HepG2 (cell line): Measurements from ENCODE around the gene TTC28. TPM values are rescaled to one million over a fixed set of nuclear protein-coding genes. Genes with fewer than 3 reads are reported as not detected.
"Not testable (repeated sequence)": the region's sequence is repeated elsewhere in the genome, so short reads cannot be mapped to it uniquely, and the experiment has no call there.

Experiments used
- DR1 ChIP-seq: sonication (generic); formaldehyde crosslinking; IDR thresholded peaks from 2 replicates; pipeline ENCODE4 v1.8.0; 2021; ENCODE audit warnings: mild to moderate bottlenecking, missing genetic modification reagents, inconsistent platforms
- GABPA ChIP-seq, 2 experiments: IDR thresholded peaks; 2 replicates each; pipeline ENCODE4 v1.6.1; 2011 to 2016; ENCODE audit warnings: low read depth in 2 of 2, low read length in 1 of 2, missing biosample characterization in 1 of 2, missing genetic modification characterization in 1 of 2
- RBM39 ChIP-seq: fragments of 200-400 bp; formaldehyde crosslinking; IDR thresholded peaks from one replicate; pipeline ENCODE4 v1.6.1; 2018; ENCODE audit warnings: antibody characterized with exemption, mild to moderate bottlenecking, low read depth, low read length; ENCODE audit not compliant: poor library complexity, severe bottlenecking
- ZFX ChIP-seq: sonication (generic); formaldehyde crosslinking; IDR thresholded peaks from 2 replicates; pipeline ENCODE4 v1.4.0; 2020; ENCODE audit warnings: mild to moderate bottlenecking, low read depth, missing genetic modification reagents, moderate library complexity
- ZKSCAN8 ChIP-seq: IDR thresholded peaks from 2 replicates; pipeline ENCODE4 v1.6.1; 2016; ENCODE audit warnings: borderline replicate concordance, missing genetic modification reagents, missing compliant biosample characterization
- ZMYM3 ChIP-seq: sonication (generic); formaldehyde crosslinking; IDR thresholded peaks from 2 replicates; pipeline ENCODE4 v1.5.1; 2020; ENCODE audit warnings: mild to moderate bottlenecking, missing genetic modification reagents
- ZNF20 ChIP-seq: sonication (generic); formaldehyde crosslinking; IDR thresholded peaks from 2 replicates; pipeline ENCODE4 v1.4.0; 2020; ENCODE audit warnings: mild to moderate bottlenecking, moderate library complexity, missing genetic modification reagents
- ZNF234 ChIP-seq: sonication (generic); formaldehyde crosslinking; conservative IDR thresholded peaks from 2 replicates; pipeline ENCODE4 v1.5.1; 2020; ENCODE audit warnings: mild to moderate bottlenecking, missing genetic modification reagents
- ZNF292 ChIP-seq: sonication (generic); formaldehyde crosslinking; IDR thresholded peaks from 2 replicates; pipeline ENCODE4 v1.8.1; 2022; ENCODE audit warnings: mild to moderate bottlenecking, low read depth, missing genetic modification reagents, borderline replicate concordance
- polyA plus RNA-seq, 8 experiments: library from polyadenylated mRNA; depleted of rRNA in 3 of 8; stranded (reverse) in 7 of 8; unstranded in 1 of 8; fragments of >200 nt; fragmentation: Illumina TruSeq in 4 of 8; extraction: Trizol in 4 of 8; gene quantifications; 2 replicates each; pipeline versions ENCODE4 v1.2.1 to v1.2.3, GENCODE V29; 2011 to 2016; ENCODE audit warnings: low read depth in 4 of 8, missing spikeins in 1 of 8, mixed read lengths in 1 of 8; ENCODE audit not compliant: insufficient read depth in 1 of 8
- total RNA-seq, 5 experiments: library from RNA; depleted of rRNA; stranded (reverse); fragments of >200 nt; fragmentation: Illumina TruSeq; extraction: Trizol; gene quantifications; 2 replicates each; pipeline ENCODE4 v1.2.3, GENCODE V29; 2016; ENCODE audit warnings: low read depth in 1 of 5
- TF ChIP-seq, protein P1 (sequence below): sonication (generic); formaldehyde crosslinking; IDR thresholded peaks from 2 replicates; pipeline ENCODE4 v1.5.1; 2020; ENCODE audit warnings: missing genetic modification reagents, mild to moderate bottlenecking, borderline replicate concordance
- TF ChIP-seq, protein P2 (sequence below): sonication (generic); formaldehyde crosslinking; IDR thresholded peaks from 2 replicates; pipeline ENCODE4 v1.4.0; 2020; ENCODE audit warnings: mild to moderate bottlenecking, missing genetic modification reagents
- TF ChIP-seq, protein P3 (sequence below): sonication (generic); formaldehyde crosslinking; IDR thresholded peaks from 2 replicates; pipeline ENCODE4 v1.8.1; 2023; ENCODE audit warnings: mild to moderate bottlenecking, inconsistent platforms, moderate library complexity, missing genetic modification reagents, borderline replicate concordance
- TF ChIP-seq, protein P4 (sequence below): sonication (generic); formaldehyde crosslinking; conservative IDR thresholded peaks from 2 replicates; pipeline ENCODE4 v1.4.0; 2020; ENCODE audit warnings: missing genetic modification reagents
- TF ChIP-seq, protein P5 (sequence below): sonication (generic); formaldehyde crosslinking; IDR thresholded peaks from 2 replicates; pipeline ENCODE4 v1.5.1; 2020; ENCODE audit warnings: mild to moderate bottlenecking, moderate library complexity, missing genetic modification reagents
- TF ChIP-seq, protein P6 (sequence below): sonication (generic); formaldehyde crosslinking; IDR thresholded peaks from 2 replicates; pipeline ENCODE4 v1.9.0; 2022; ENCODE audit warnings: missing genetic modification reagents, mild to moderate bottlenecking, borderline replicate concordance
- TF ChIP-seq, protein P7 (sequence below): sonication (generic); formaldehyde crosslinking; IDR thresholded peaks from 2 replicates; pipeline ENCODE4 v1.4.0; 2020; ENCODE audit warnings: mild to moderate bottlenecking, missing genetic modification reagents

The TTC28 gene
- total and polyA plus RNA-seq, 2 of the 13 experiments (the other 11 are each of a cell fraction or from before 2014, with no cell fraction given), result 4.2 to 13.1 TPM

DNA sequence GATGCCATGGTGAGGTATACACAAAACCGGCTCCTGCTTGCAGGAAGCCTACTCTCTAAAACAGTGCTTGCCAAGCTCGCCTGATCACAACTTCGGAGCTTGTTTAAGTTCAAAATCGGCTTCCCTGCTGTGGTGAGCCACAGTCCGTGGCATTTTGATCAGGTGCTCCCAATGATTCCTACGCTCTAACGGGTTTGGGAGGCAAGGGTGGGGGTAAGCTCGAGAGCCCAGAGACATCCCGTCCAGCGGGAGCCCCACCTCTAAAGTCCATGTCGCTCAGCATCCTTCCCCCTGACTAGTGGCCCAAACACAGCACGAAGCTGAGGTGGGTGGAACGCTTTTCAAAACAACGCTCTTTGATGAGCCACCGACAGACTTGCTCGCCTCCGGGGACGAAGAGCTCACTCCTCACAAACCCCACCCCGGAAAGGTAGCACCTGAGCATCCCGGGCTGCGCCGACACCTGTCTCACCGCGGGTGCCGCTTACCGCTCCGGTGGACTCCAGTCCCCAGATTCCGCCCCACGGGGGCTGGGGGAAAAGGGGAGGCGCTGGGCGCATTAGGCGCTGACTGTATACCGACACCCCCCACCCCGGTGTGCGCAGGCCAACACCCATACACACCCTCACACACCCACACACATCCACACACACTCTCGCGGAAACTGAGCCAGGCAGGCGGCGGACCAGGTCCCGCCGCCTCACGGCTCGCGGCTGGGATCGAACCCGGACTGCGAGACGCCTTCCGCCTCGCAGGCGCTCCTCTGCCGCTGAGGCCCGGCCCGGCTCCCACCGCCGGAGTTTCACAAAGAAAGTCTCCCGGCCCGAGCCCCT lies 646 bp downstream of the TTC28 start (continued):
- TF ChIP-seq, protein P1, sequence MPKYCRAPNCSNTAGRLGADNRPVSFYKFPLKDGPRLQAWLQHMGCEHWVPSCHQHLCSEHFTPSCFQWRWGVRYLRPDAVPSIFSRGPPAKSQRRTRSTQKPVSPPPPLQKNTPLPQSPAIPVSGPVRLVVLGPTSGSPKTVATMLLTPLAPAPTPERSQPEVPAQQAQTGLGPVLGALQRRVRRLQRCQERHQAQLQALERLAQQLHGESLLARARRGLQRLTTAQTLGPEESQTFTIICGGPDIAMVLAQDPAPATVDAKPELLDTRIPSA (CRISPR knock-in tag), result 0 out of 2 replicates have a peak, but pooled peaks have one; percentile 28
- peak; percentile 98 for TF ChIP-seq ZKSCAN8 (CRISPR knock-in tag)
- peak; percentile 20; the same call in 1 of the 2 replicates for TF ChIP-seq ZFX
- TF ChIP-seq, protein P2, sequence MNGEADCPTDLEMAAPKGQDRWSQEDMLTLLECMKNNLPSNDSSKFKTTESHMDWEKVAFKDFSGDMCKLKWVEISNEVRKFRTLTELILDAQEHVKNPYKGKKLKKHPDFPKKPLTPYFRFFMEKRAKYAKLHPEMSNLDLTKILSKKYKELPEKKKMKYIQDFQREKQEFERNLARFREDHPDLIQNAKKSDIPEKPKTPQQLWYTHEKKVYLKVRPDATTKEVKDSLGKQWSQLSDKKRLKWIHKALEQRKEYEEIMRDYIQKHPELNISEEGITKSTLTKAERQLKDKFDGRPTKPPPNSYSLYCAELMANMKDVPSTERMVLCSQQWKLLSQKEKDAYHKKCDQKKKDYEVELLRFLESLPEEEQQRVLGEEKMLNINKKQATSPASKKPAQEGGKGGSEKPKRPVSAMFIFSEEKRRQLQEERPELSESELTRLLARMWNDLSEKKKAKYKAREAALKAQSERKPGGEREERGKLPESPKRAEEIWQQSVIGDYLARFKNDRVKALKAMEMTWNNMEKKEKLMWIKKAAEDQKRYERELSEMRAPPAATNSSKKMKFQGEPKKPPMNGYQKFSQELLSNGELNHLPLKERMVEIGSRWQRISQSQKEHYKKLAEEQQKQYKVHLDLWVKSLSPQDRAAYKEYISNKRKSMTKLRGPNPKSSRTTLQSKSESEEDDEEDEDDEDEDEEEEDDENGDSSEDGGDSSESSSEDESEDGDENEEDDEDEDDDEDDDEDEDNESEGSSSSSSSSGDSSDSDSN (CRISPR knock-in tag), result peak; percentile 20; the same call in 1 of the 2 replicates
- TF ChIP-seq, protein P3, sequence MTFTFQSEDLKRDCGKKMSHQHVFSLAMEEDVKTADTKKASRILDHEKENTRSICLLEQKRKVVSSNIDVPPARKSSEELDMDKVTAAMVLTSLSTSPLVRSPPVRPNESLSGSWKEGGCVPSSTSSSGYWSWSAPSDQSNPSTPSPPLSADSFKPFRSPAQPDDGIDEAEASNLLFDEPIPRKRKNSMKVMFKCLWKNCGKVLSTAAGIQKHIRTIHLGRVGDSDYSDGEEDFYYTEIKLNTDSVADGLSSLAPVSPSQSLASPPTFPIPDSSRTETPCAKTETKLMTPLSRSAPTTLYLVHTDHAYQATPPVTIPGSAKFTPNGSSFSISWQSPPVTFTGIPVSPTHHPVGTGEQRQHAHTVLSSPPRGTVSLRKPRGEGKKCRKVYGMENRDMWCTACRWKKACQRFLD, result 0 out of 2 replicates have a peak, but pooled peaks have one; percentile 10
- TF ChIP-seq, protein P4, sequence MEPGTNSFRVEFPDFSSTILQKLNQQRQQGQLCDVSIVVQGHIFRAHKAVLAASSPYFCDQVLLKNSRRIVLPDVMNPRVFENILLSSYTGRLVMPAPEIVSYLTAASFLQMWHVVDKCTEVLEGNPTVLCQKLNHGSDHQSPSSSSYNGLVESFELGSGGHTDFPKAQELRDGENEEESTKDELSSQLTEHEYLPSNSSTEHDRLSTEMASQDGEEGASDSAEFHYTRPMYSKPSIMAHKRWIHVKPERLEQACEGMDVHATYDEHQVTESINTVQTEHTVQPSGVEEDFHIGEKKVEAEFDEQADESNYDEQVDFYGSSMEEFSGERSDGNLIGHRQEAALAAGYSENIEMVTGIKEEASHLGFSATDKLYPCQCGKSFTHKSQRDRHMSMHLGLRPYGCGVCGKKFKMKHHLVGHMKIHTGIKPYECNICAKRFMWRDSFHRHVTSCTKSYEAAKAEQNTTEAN (CRISPR knock-in tag), result 0 out of 2 replicates have a peak, but pooled peaks have one; percentile 17
- TF ChIP-seq DR1 (CRISPR knock-in tag), result 0 out of 2 replicates have a peak, but pooled peaks have one; percentile 10
- TF ChIP-seq ZNF234 (CRISPR knock-in tag), result 0 out of 2 replicates have a peak, but pooled peaks have one; percentile 65
- peak; percentile 87 for TF ChIP-seq ZMYM3 (CRISPR knock-in tag)
- TF ChIP-seq, protein P5, sequence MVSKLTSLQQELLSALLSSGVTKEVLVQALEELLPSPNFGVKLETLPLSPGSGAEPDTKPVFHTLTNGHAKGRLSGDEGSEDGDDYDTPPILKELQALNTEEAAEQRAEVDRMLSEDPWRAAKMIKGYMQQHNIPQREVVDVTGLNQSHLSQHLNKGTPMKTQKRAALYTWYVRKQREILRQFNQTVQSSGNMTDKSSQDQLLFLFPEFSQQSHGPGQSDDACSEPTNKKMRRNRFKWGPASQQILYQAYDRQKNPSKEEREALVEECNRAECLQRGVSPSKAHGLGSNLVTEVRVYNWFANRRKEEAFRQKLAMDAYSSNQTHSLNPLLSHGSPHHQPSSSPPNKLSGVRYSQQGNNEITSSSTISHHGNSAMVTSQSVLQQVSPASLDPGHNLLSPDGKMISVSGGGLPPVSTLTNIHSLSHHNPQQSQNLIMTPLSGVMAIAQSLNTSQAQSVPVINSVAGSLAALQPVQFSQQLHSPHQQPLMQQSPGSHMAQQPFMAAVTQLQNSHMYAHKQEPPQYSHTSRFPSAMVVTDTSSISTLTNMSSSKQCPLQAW, result peak; percentile 49; the same call in 1 of the 2 replicates
- TF ChIP-seq GABPA (IDR thresholded peaks at IDR 0.05; ENCODE audit: low read depth, low read length), result peak; percentile 17; the same call in 1 of the 2 replicates
- TF ChIP-seq GABPA (CRISPR knock-in tag; IDR thresholded peaks at IDR 0.05; ENCODE audit: low read depth), result not testable (repeated sequence)
- TF ChIP-seq, protein P6, sequence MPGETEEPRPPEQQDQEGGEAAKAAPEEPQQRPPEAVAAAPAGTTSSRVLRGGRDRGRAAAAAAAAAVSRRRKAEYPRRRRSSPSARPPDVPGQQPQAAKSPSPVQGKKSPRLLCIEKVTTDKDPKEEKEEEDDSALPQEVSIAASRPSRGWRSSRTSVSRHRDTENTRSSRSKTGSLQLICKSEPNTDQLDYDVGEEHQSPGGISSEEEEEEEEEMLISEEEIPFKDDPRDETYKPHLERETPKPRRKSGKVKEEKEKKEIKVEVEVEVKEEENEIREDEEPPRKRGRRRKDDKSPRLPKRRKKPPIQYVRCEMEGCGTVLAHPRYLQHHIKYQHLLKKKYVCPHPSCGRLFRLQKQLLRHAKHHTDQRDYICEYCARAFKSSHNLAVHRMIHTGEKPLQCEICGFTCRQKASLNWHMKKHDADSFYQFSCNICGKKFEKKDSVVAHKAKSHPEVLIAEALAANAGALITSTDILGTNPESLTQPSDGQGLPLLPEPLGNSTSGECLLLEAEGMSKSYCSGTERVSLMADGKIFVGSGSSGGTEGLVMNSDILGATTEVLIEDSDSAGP (CRISPR knock-in tag), result 0 out of 2 replicates have a peak, but pooled peaks have one; percentile 17
- peak; percentile 9 for TF ChIP-seq RBM39
- 0 out of 2 replicates have a peak, but pooled peaks have one; percentile 40 for TF ChIP-seq ZNF292
- 0 out of 2 replicates have a peak, but pooled peaks have one; percentile 23 for TF ChIP-seq ZNF20 (CRISPR knock-in tag)
- TF ChIP-seq, protein P7, sequence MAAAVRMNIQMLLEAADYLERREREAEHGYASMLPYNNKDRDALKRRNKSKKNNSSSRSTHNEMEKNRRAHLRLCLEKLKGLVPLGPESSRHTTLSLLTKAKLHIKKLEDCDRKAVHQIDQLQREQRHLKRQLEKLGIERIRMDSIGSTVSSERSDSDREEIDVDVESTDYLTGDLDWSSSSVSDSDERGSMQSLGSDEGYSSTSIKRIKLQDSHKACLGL (CRISPR knock-in tag), result peak; percentile 10; the same call in 1 of the 2 replicates
